ENCODE results near the gene LAD1. TPM values are rescaled to one million over a fixed set of nuclear protein-coding genes. Genes with fewer than 3 reads are reported as not detected.
A peak's percentile ranks its signal among the peaks of the same experiment; 100 is the strongest.

The LAD1 gene
- total and polyA plus RNA-seq, 9 of the 15 experiments (the other 6 are each of a cell fraction or from before 2014, with no cell fraction given), result 0.31 TPM; not detected in 8

DNA sequence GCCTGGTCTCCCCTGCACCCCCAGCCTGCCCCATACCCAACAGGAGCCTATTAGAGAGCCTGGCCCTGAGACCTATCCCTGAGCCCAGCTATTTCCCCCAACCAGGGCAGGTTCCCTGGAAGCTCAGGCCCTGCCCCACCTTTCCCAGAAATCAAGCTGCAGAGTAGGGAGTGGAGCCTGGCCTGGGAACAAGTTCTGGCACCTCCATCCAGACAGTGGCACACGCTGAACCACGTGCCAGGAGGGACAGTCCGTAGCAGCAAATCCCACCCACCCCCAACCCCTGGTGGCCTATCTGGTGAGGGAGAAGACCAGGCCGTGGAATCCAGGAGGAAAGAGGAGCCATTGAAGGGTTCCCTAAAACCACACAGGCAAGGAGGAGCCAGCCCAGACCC is 44.2 kb downstream of the LAD1 start (continued):
- no peak for TF ChIP-seq ZNF695 (CRISPR knock-in tag; IDR thresholded peaks at IDR 0.05)
- TF ChIP-seq, protein P1, sequence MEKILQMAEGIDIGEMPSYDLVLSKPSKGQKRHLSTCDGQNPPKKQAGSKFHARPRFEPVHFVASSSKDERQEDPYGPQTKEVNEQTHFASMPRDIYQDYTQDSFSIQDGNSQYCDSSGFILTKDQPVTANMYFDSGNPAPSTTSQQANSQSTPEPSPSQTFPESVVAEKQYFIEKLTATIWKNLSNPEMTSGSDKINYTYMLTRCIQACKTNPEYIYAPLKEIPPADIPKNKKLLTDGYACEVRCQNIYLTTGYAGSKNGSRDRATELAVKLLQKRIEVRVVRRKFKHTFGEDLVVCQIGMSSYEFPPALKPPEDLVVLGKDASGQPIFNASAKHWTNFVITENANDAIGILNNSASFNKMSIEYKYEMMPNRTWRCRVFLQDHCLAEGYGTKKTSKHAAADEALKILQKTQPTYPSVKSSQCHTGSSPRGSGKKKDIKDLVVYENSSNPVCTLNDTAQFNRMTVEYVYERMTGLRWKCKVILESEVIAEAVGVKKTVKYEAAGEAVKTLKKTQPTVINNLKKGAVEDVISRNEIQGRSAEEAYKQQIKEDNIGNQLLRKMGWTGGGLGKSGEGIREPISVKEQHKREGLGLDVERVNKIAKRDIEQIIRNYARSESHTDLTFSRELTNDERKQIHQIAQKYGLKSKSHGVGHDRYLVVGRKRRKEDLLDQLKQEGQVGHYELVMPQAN (IDR thresholded peaks at IDR 0.05; ENCODE audit: borderline replicate concordance), result no peak
- no peak for TF ChIP-seq MTA3 (IDR thresholded peaks at IDR 0.05; ENCODE audit: borderline replicate concordance)
- TF ChIP-seq ZBED1 (IDR thresholded peaks at IDR 0.05), result no peak
- no peak for TF ChIP-seq IFI16 (CRISPR knock-in tag; IDR thresholded peaks at IDR 0.05)
- no peak for TF ChIP-seq ZBTB1 (CRISPR knock-in tag; IDR thresholded peaks at IDR 0.05; ENCODE audit: borderline replicate concordance, low read depth)
- no peak for TF ChIP-seq SRSF3 (IDR thresholded peaks at IDR 0.05; ENCODE audit: insufficient read depth, low read length)
- TF ChIP-seq ZNF24 (IDR thresholded peaks at IDR 0.05), result no peak

GRCh38 chr1:201354151-201354900 is 44.8 kb downstream of the LAD1 start:
- ATAC-seq (no peak), FAIRE-seq (no peak), DNase-seq (ENCODE audit: extremely low read depth in 1 of 4, low spot score in 3 of 4) (no peak)
- H3K9me1 ChIP-seq (ENCODE audit: control insufficient read depth, insufficient read depth, low read length), result no peaks in the 10 kb centered on the region
- H3K9ac ChIP-seq (ENCODE audit: insufficient read depth in 1 of 2, low read depth in 2 of 2, low read length in 2 of 2), result no peak overlapping the region
- H4K20me1 ChIP-seq (replicated peaks; ENCODE audit: control insufficient read depth, insufficient read depth, low read length), result peaks cover 13% of the 10 kb centered on the region
- no peaks in the 10 kb centered on the region for H3K79me2 ChIP-seq (ENCODE audit: control insufficient read depth, insufficient read depth, low read length)
- ChIA-PET CTCF (ENCODE audit: low intra/inter-chr PET ratio) (interaction anchor here (0.6 kb wide), 1 partner anchor 88 kb away, joined by 3 read pairs; no protein-coding TSS in a partner anchor), POLR2A (interaction anchor here (1.1 kb wide), 1 partner anchor 48 kb away, joined by 3 read pairs; no protein-coding TSS in a partner anchor)
- intact Hi-C loops (cut with micrococcal nuclease) (no loop called here), in situ Hi-C loops (cut with MboI) (no loop called here)
- no peaks in the 10 kb centered on the region for H3K9me3 ChIP-seq (replicated peaks; ENCODE audit: control insufficient read depth, insufficient read depth, low read depth, low read length)
- no peak overlapping the region for H3K4me3 ChIP-seq
- peaks cover 0 to 36% of the 10 kb centered on the region in 2 experiments; a peak in 2 of 5 replicates for H3K27me3 ChIP-seq (ENCODE audit: control insufficient read depth in 2 of 2, insufficient read depth in 2 of 2, low read length in 2 of 2)
- H3K36me3 ChIP-seq (ENCODE audit: control insufficient read depth, insufficient read depth, low read length), result no peaks in the 10 kb centered on the region
- no peak overlapping the region for H2AFZ ChIP-seq (ENCODE audit: low read depth, low read length)
- H3K27ac ChIP-seq (ENCODE audit: extremely low read depth, low read depth, low read length), result no peak overlapping the region
- no peak for TF ChIP-seq HCFC1 (IDR thresholded peaks at IDR 0.05; ENCODE audit: low read depth, low read length)
- TF ChIP-seq TEAD4 (IDR thresholded peaks at IDR 0.05; ENCODE audit: low read length), result no peak
- TF ChIP-seq TEAD4 (CRISPR knock-in tag; IDR thresholded peaks at IDR 0.05; ENCODE audit: borderline replicate concordance), result 0 out of 2 replicates have a peak, but pooled peaks have one; percentile 41
- no peaks in the 10 kb centered on the region for H3K4me1 ChIP-seq (replicated peaks in 1 of 2; ENCODE audit: control insufficient read depth in 2 of 2, insufficient read depth in 2 of 2, low read length in 2 of 2)
- no TSS peak for BruUV-seq (replicated peaks)
- H3K4me2 ChIP-seq (ENCODE audit: insufficient read depth, low read length), result no peak overlapping the region
- 3% methylated on average over 9 of the region's 9 CpGs for WGBS (ENCODE audit: insufficient coverage, low coverage, missing lambda C conversion rate)

Data from K562 (cell line).